ENCODE results near the gene RPA4.

GRCh38 chrX:96907516-96908272 lies 24.0 kb downstream of the RPA4 start:
- TF ChIP-seq POLR2A (IDR thresholded peaks at IDR 0.05) (no peak), CTCF (IDR thresholded peaks at IDR 0.05) (no peak)
